ENCODE data around the gene SLC30A2.

The SLC30A2 gene

GRCh38 chr1:26070296-26070962 is 24.5 kb upstream of the SLC30A2 start:
- no peak for FAIRE-seq
- DNase-seq (ENCODE audit: insufficient read length, low spot score), result no peak

- DNase-seq (ENCODE audit: insufficient read length, low spot score) (no peak), FAIRE-seq (no peak)
Measured at GRCh38 chr1:26069941-26070295, 24.0 kb upstream of the SLC30A2 start.

GRCh38 chr1:26067432-26067911 is 21.6 kb upstream of the SLC30A2 start, which contains the start of gene TRIM63:
TSS of gene TRIM63 (minus strand) at chr1:26067630. CDS start at chr1:26067494, 136 bp downstream.
- DNase-seq (ENCODE audit: insufficient read length, low spot score) (no peak), FAIRE-seq (no peak)

- no peak for FAIRE-seq
- DNase-seq (ENCODE audit: insufficient read length, low spot score), result no peak
Measured at GRCh38 chr1:26066857-26067256, 20.9 kb upstream of the SLC30A2 start.

GRCh38 chr1:26066160-26066559 is 20.2 kb upstream of the SLC30A2 start:
- no peak for DNase-seq (ENCODE audit: insufficient read length, low spot score)
- no peak for FAIRE-seq

- FAIRE-seq (no peak), DNase-seq (ENCODE audit: insufficient read length, low spot score) (peak; percentile 52)
Measured at GRCh38 chr1:26064553-26064952, 18.6 kb upstream of the SLC30A2 start.

- DNase-seq (ENCODE audit: insufficient read length, low spot score) (no peak), FAIRE-seq (no peak)
Measured at GRCh38 chr1:26060832-26061574, 15.1 kb upstream of the SLC30A2 start.

- no peak for DNase-seq (ENCODE audit: insufficient read length, low spot score)
- no peak for FAIRE-seq
Measured at GRCh38 chr1:26059906-26060305, 14.0 kb upstream of the SLC30A2 start.

- DNase-seq (ENCODE audit: insufficient read length, low spot score) (no peak), FAIRE-seq (no peak)
Measured at GRCh38 chr1:26058052-26058595, 12.2 kb upstream of the SLC30A2 start.

- FAIRE-seq (no peak), DNase-seq (ENCODE audit: insufficient read length, low spot score) (no peak)
Measured at GRCh38 chr1:26057189-26057588, 11.3 kb upstream of the SLC30A2 start.

GRCh38 chr1:26055041-26055440 is 9.1 kb upstream of the SLC30A2 start:
- FAIRE-seq (no peak), DNase-seq (ENCODE audit: insufficient read length, low spot score) (no peak)

GRCh38 chr1:26053718-26054560 is 8.0 kb upstream of the SLC30A2 start:
- FAIRE-seq, result no peak
- DNase-seq (ENCODE audit: insufficient read length, low spot score), result no peak

- DNase-seq (ENCODE audit: insufficient read length, low spot score) (no peak), FAIRE-seq (no peak)
Measured at GRCh38 chr1:26050248-26050640, 4.3 kb upstream of the SLC30A2 start.

- FAIRE-seq (no peak), DNase-seq (ENCODE audit: insufficient read length, low spot score) (no peak)
Measured at GRCh38 chr1:26049531-26050247, 3.8 kb upstream of the SLC30A2 start.

- DNase-seq (ENCODE audit: insufficient read length, low spot score), result no peak
- no peak for FAIRE-seq
Measured at GRCh38 chr1:26047278-26047874, 1.5 kb upstream of the SLC30A2 start.

- FAIRE-seq, result no peak
- DNase-seq (ENCODE audit: insufficient read length, low spot score), result no peak
Measured at GRCh38 chr1:26046246-26047095, 553 bp upstream of the SLC30A2 start.

GRCh38 chr1:26044971-26045721 is 772 bp downstream of the SLC30A2 start:
- no peak for FAIRE-seq
- DNase-seq (ENCODE audit: insufficient read length, low spot score), result no peak

GRCh38 chr1:26044414-26044813 is 1.5 kb downstream of the SLC30A2 start:
- FAIRE-seq, result no peak

More at GRCh38 chr1:26044414-26044813, 1.5 kb downstream of the SLC30A2 start:
- no peak for DNase-seq (ENCODE audit: insufficient read length, low spot score)
